Kidney (tissue), 14 donors: ENCODE measurements around the gene KIF25. TPM values are rescaled to one million over a fixed set of nuclear protein-coding genes. Genes with fewer than 3 reads are reported as not detected.

Source experiments
- DNase-seq, 5 donors: peaks; one replicate each; pipeline ENCODE4 v3.0.0-alpha.2; 2013 to 2020
- FAIRE-seq: peaks from 2 replicates; lab custom pipeline; 2012; peaks lifted over from hg19 to GRCh38; lab: Jason Lieb, UNC
- H3K27ac ChIP-seq, 2 donors: one replicate each; pipeline ENCODE4 v1.7.0; 2013; ENCODE audit warnings: low read depth in 2 of 2, low read length in 2 of 2, inconsistent platforms in 1 of 2
- H3K27me3 ChIP-seq: one replicate; pipeline ENCODE4 v1.7.1; 2013; ENCODE audit warnings: low read length, inconsistent platforms; ENCODE audit not compliant: control insufficient read depth, insufficient read depth
- H3K36me3 ChIP-seq, 3 donors: one replicate each; pipeline versions ENCODE4 v1.7.0 to v1.7.1; 2013; ENCODE audit warnings: low read length in 3 of 3, control low read depth in 1 of 3, inconsistent platforms in 1 of 3; ENCODE audit not compliant: insufficient read depth in 3 of 3, control insufficient read depth in 2 of 3
- H3K4me1 ChIP-seq, 3 donors: one replicate each; pipeline versions ENCODE4 v1.7.0 to v1.7.1; 2013; ENCODE audit warnings: low read length in 3 of 3, inconsistent platforms in 1 of 3, low read depth in 1 of 3; ENCODE audit not compliant: control insufficient read depth in 2 of 3, insufficient read depth in 2 of 3
- H3K4me3 ChIP-seq, 3 donors: one replicate each; pipeline versions ENCODE4 v1.7.0 to v1.8.1; 2013; ENCODE audit warnings: low read length in 3 of 3, control low read depth in 1 of 3, inconsistent platforms in 1 of 3
- H3K9ac ChIP-seq, 3 donors: one replicate each; pipeline versions ENCODE4 v1.7.0 to v1.7.1; 2013; ENCODE audit warnings: low read length in 3 of 3, control low read depth in 1 of 3, inconsistent platforms in 1 of 3
- H3K9me3 ChIP-seq, 3 donors: one replicate each; pipeline versions ENCODE4 v1.7.0 to v1.7.1; 2013; ENCODE audit warnings: low read length in 3 of 3, control low read depth in 1 of 3, inconsistent platforms in 1 of 3; ENCODE audit not compliant: control insufficient read depth in 2 of 3, insufficient read depth in 1 of 3
- intact Hi-C: fragments of 100-400 bp; cut with DNase I; formaldehyde crosslinking; loops from one replicate; pipeline ENCODE4 v1.11.1; 2022
- polyA plus RNA-seq: library from polyadenylated mRNA; stranded (reverse); fragments of 350-450 nt; fragmentation: Illumina TruSeq; extraction: RNeasy Lipid Tissue Mini Kit (QIAGEN cat#74804); gene quantifications from one replicate; pipeline ENCODE4 v1.2.3, GENCODE V29; 2014; ENCODE audit warnings: low read depth, low replicate concordance; ENCODE audit not compliant: insufficient read depth
- total RNA-seq: library from RNA; stranded (reverse); fragmentation: NEBNext Ultra II Directional; extraction: Animal tissue kit (Norgen Biotek cat#: 25700); gene quantifications from one replicate; pipeline ENCODE4 v1.2.1, GENCODE V29; 2021
- TF ChIP-seq, protein P1 (sequence below): IDR thresholded peaks from 3 replicates; pipeline ENCODE4 v1.5.1; 2012; ENCODE audit warnings: mild to moderate bottlenecking, moderate library complexity, borderline replicate concordance; ENCODE audit not compliant: insufficient read depth; ENCODE audit errors: extremely low read depth
- donor health status: control.
- donor health status: control.
- donor health status: control.
- donor health status: control.
- donor health status: control.
- donor health status: DM: yes; HTN: yes; CAD: no.
- donor health status: Normal renal cell carcinoma (clear cell type).

The KIF25 gene
- total and polyA plus RNA-seq, 2 donors from 2014 or later = not detected

- no peaks in the 10 kb centered on the region for H3K36me3 ChIP-seq
- DNase-seq (no peak), FAIRE-seq (no peak)
- H3K27ac ChIP-seq = no peak overlapping the region
- TF ChIP-seq, protein P1, sequence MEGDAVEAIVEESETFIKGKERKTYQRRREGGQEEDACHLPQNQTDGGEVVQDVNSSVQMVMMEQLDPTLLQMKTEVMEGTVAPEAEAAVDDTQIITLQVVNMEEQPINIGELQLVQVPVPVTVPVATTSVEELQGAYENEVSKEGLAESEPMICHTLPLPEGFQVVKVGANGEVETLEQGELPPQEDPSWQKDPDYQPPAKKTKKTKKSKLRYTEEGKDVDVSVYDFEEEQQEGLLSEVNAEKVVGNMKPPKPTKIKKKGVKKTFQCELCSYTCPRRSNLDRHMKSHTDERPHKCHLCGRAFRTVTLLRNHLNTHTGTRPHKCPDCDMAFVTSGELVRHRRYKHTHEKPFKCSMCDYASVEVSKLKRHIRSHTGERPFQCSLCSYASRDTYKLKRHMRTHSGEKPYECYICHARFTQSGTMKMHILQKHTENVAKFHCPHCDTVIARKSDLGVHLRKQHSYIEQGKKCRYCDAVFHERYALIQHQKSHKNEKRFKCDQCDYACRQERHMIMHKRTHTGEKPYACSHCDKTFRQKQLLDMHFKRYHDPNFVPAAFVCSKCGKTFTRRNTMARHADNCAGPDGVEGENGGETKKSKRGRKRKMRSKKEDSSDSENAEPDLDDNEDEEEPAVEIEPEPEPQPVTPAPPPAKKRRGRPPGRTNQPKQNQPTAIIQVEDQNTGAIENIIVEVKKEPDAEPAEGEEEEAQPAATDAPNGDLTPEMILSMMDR = no peak
- H3K9me3 ChIP-seq = peaks cover 0 to 21% (median 0%) of the 10 kb centered on the region in 3 donors
- no peaks in the 10 kb centered on the region for H3K27me3 ChIP-seq
- no peak overlapping the region for H3K4me3 ChIP-seq
- intact Hi-C loops = no loop called here
- peaks cover 0 to 7% (median 4%) of the 10 kb centered on the region in 3 donors for H3K4me1 ChIP-seq
- H3K9ac ChIP-seq = no peak overlapping the region
These were observed 42.4 kb downstream of the KIF25 start for GRCh38 chr6:168039849-168040248.

DNA sequence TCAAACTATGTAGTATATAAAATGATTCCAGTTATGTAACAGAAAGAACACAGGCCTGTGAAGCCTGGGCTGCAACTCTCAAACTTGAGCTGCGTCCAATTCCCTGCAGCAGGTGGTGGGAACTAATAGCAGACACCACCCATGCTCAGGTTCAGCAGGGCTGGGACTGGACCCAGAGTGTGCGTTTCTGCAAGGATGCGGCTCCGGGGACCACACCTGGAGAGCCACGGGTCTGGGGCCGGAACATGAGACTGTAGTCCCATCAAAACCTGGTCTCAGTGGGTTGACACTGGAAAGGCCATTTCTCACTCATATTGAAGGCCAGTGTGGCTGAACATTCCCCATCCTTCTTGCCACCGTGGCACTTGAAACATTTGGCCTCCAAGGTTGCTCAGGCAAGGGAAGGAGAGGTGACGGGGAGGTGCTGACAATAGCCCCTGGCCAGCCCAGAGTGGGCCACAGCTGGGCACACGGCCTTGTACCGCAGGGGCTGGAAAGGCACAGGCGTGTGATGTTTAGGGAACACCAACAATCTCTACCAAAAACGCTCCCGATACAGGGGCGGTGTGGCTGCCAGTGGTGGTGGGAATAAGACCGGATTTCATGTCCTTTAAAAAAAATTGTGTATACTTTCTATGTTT is 43.5 kb downstream of the KIF25 start:
- Histone ChIP-seq H3K4me3 (no peak overlapping the region), H3K27me3 (no peaks in the 10 kb centered on the region), H3K9me3 (peaks cover 0 to 21% (median 0%) of the 10 kb centered on the region in 3 donors), H3K36me3 (no peaks in the 10 kb centered on the region), H3K4me1 (peaks cover 0 to under 1% (median 0%) of the 10 kb centered on the region in 3 donors), H3K9ac (no peak overlapping the region), H3K27ac (no peak overlapping the region)
- intact Hi-C loops = no loop called here
- FAIRE-seq (no peak), DNase-seq (no peak)
- TF ChIP-seq, protein P1 = no peak

DNA sequence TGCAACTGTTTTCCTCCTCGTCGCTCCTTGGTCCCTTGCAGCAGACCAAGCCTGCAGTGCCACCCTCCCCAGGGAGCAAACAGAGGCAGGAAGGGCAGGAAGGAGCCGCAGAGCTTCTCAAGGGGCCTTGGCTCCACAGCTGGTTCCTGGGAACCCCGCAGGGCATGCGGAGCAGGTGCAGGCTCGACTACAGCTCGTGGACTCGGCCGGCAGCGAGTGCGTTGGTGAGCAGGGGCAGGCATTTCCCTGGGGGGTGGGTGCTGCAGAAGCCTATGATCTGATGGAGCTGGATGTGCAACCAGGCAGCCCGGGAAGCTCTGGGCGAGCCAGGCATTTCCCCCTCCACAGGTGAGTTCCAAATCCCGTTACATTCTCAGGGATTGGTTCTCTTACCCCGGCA is 44.5 kb downstream of the KIF25 start:
- H3K9me3 ChIP-seq = peaks cover 0 to 21% (median 0%) of the 10 kb centered on the region in 3 donors
- no peaks in the 10 kb centered on the region for H3K27me3 ChIP-seq
- no peak overlapping the region for H3K27ac ChIP-seq
- TF ChIP-seq, protein P1 = no peak
- H3K4me1 ChIP-seq = no peaks in the 10 kb centered on the region
- no peak for FAIRE-seq
- intact Hi-C loops = no loop called here
- H3K9ac ChIP-seq = no peak overlapping the region
- no peak overlapping the region for H3K4me3 ChIP-seq
- H3K36me3 ChIP-seq = no peaks in the 10 kb centered on the region
- peak in 1 of 5 donors; percentile 69 for DNase-seq
